K562 (cell line): Measurements from ENCODE around the gene PAF1. TPM values are rescaled to one million over a fixed set of nuclear protein-coding genes. Genes with fewer than 3 reads are reported as not detected.
A peak's percentile ranks its signal among the peaks of the same experiment; 100 is the strongest.

Experiments used
- AFF1 ChIP-seq, 2 experiments: fragments of 450-650 bp; IDR thresholded peaks; 2 replicates each; pipeline ENCODE4 v1.6.1; 2018; ENCODE audit warnings: mild to moderate bottlenecking in 2 of 2, low read depth in 1 of 2; ENCODE audit not compliant: partially characterized antibody in 2 of 2
- CAMTA2 ChIP-seq: fragments of 250-450 bp; sonication (Bioruptor Pico); conservative IDR thresholded peaks from 2 replicates; pipeline ENCODE4 v1.5.1; 2022
- CBX5 ChIP-seq: IDR thresholded peaks from 2 replicates; pipeline ENCODE4 v1.6.1; 2014; ENCODE audit warnings: low read depth, borderline replicate concordance
- DEAF1 ChIP-seq: fragments of 450-650 bp; formaldehyde crosslinking; IDR thresholded peaks from 2 replicates; pipeline ENCODE4 v1.4.0; 2020; ENCODE audit warnings: mild to moderate bottlenecking, moderate library complexity
- EWSR1 ChIP-seq: fragments of 450-650 bp; IDR thresholded peaks from 2 replicates; pipeline ENCODE4 v1.6.1; 2018; ENCODE audit warnings: borderline replicate concordance, mild to moderate bottlenecking, low read depth, moderate library complexity; ENCODE audit not compliant: partially characterized antibody
- IRF2 ChIP-seq: sonication (generic); formaldehyde crosslinking; IDR thresholded peaks from 2 replicates; pipeline ENCODE4 v1.8.1; 2022; ENCODE audit warnings: mild to moderate bottlenecking, missing genetic modification reagents
- POLR2G ChIP-seq: fragments of 200-400 bp; formaldehyde crosslinking; IDR thresholded peaks from 2 replicates; pipeline ENCODE4 v1.6.1; 2017; ENCODE audit warnings: low read depth, mild to moderate bottlenecking, antibody characterized with exemption, low read length, moderate library complexity
- RBBP5 ChIP-seq: fragments of 200-600 bp; sonication (generic); IDR thresholded peaks from 2 replicates; pipeline ENCODE4 v1.6.1; 2012; ENCODE audit warnings: borderline replicate concordance, mild to moderate bottlenecking, low read length, control low read depth, inconsistent platforms; ENCODE audit not compliant: insufficient read depth, poor library complexity, severe bottlenecking
- RBM17 ChIP-seq: fragments of 200-400 bp; formaldehyde crosslinking; IDR thresholded peaks from 2 replicates; pipeline ENCODE4 v1.6.1; 2017; ENCODE audit warnings: low read depth, mild to moderate bottlenecking, low read length, borderline replicate concordance
- ZC3H11A ChIP-seq: IDR thresholded peaks from 2 replicates; pipeline ENCODE4 v1.6.1; 2012; ENCODE audit warnings: low read depth, low read length, improper control_type of control experiment
- ZNF224 ChIP-seq: sonication (generic); formaldehyde crosslinking; IDR thresholded peaks from 2 replicates; pipeline ENCODE4 v1.8.0; 2022; ENCODE audit warnings: mild to moderate bottlenecking, missing genetic modification reagents
- polyA plus RNA-seq, 8 experiments: library from polyadenylated mRNA; depleted of rRNA in 4 of 8; stranded (reverse) in 5 of 8; unstranded in 3 of 8; fragments of >200 nt; fragmentation: Nextera tagmentation in 2 of 8; fragmentation: Illumina TruSeq in 1 of 8; extraction: Ambion mirVana in 2 of 8; extraction: Trizol in 1 of 8; gene quantifications; 2 replicates each; pipeline versions ENCODE4 v1.2.1 to v1.2.3, GENCODE V29; 2011 to 2014; ENCODE audit warnings: inconsistent platforms in 1 of 8, missing spikeins in 1 of 8
- total RNA-seq, 7 experiments: library from RNA; depleted of rRNA in 6 of 7; stranded (reverse); fragments of >200 nt in 6 of 7; fragmentation: Illumina TruSeq in 2 of 7; extraction: Trizol in 2 of 7; gene quantifications; 2 replicates each; pipeline versions ENCODE4 v1.2.1 to v1.2.3, GENCODE V29; 2011 to 2021; ENCODE audit warnings: low replicate concordance in 1 of 7
- TF ChIP-seq, protein P1 (sequence below): fragments of 450-650 bp; IDR thresholded peaks from 2 replicates; pipeline ENCODE4 v1.7.1; 2018; ENCODE audit warnings: mild to moderate bottlenecking, low read depth; ENCODE audit not compliant: partially characterized antibody
- TF ChIP-seq, protein P2 (sequence below): sonication (generic); formaldehyde crosslinking; IDR thresholded peaks from 2 replicates; pipeline ENCODE4 v1.8.1; 2022; ENCODE audit warnings: missing genetic modification reagents
- TF ChIP-seq, protein P3 (sequence below): IDR thresholded peaks from 2 replicates; pipeline ENCODE4 v1.6.1; 2014; ENCODE audit warnings: antibody characterized with exemption

The PAF1 gene
- total and polyA plus RNA-seq, 9 of the 15 experiments (the other 6 are each of a cell fraction or from before 2014, with no cell fraction given), result 1.5 to 45.0 (median 33.8) TPM

DNA sequence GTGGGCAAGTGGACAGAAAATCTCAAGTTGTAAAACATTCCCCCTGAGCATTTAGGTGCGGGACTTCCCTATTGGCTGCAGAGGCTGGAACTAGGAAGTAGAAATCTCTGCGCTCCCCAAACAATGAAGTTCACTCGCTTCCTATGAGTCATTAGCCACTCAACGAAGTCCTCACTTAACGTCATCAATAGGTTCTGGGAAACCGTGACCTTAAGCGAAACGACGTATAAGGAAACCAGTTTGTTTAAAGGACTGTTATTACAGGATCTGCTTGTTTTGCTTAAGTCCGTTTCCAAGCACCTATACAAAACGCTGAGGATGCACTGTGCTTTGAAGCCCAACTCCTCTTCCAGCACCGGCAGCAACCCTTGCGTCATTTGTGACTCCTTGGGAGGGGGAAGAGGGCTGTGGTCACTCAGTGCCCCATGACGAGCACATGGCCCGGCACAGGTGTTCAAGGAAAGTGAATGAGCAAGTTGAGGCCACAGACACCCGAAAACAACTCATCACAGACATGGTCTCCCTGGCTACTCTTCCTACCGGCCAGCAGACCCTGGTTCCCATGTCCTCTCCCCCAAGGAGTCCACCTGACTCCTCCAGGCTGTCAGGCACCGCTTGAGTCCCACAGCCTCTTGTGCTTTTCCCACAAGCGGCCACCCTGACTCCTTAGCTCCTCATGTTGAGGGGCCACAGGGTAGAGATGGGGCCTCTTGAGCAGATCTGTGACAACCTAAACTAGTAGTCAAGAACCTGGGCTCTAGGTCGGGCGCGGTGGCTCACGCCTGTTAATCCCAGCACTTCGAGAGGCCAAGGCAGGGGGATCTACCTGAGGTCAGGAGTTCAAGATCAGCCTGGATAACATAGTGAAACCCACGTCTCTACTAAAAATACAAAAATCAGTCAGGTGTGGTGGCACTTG, 40.0 kb upstream of the PAF1 start (continued):
- no peak for TF ChIP-seq DEAF1 (CRISPR knock-in tag)
- TF ChIP-seq AFF1 (IDR thresholded peaks at IDR 0.05; ENCODE audit: low read depth in 1 of 2, partially characterized antibody in 2 of 2), result peak in 1 of 2 experiments; percentile 33
- no peak for TF ChIP-seq ZNF224 (CRISPR knock-in tag)
- TF ChIP-seq POLR2G, result peak; percentile 69
- TF ChIP-seq IRF2 (CRISPR knock-in tag), result no peak
- TF ChIP-seq RBBP5, result peak; percentile 54
- no peak for TF ChIP-seq CAMTA2 (CRISPR knock-in tag)
- TF ChIP-seq ZC3H11A, result no peak
- TF ChIP-seq RBM17, result no peak
- no peak for TF ChIP-seq CBX5
- TF ChIP-seq, protein P1, sequence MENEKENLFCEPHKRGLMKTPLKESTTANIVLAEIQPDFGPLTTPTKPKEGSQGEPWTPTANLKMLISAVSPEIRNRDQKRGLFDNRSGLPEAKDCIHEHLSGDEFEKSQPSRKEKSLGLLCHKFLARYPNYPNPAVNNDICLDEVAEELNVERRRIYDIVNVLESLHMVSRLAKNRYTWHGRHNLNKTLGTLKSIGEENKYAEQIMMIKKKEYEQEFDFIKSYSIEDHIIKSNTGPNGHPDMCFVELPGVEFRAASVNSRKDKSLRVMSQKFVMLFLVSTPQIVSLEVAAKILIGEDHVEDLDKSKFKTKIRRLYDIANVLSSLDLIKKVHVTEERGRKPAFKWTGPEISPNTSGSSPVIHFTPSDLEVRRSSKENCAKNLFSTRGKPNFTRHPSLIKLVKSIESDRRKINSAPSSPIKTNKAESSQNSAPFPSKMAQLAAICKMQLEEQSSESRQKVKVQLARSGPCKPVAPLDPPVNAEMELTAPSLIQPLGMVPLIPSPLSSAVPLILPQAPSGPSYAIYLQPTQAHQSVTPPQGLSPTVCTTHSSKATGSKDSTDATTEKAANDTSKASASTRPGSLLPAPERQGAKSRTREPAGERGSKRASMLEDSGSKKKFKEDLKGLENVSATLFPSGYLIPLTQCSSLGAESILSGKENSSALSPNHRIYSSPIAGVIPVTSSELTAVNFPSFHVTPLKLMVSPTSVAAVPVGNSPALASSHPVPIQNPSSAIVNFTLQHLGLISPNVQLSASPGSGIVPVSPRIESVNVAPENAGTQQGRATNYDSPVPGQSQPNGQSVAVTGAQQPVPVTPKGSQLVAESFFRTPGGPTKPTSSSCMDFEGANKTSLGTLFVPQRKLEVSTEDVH, result peak; percentile 59
- TF ChIP-seq, protein P2, sequence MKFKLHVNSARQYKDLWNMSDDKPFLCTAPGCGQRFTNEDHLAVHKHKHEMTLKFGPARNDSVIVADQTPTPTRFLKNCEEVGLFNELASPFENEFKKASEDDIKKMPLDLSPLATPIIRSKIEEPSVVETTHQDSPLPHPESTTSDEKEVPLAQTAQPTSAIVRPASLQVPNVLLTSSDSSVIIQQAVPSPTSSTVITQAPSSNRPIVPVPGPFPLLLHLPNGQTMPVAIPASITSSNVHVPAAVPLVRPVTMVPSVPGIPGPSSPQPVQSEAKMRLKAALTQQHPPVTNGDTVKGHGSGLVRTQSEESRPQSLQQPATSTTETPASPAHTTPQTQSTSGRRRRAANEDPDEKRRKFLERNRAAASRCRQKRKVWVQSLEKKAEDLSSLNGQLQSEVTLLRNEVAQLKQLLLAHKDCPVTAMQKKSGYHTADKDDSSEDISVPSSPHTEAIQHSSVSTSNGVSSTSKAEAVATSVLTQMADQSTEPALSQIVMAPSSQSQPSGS, result no peak
- no peak for TF ChIP-seq EWSR1
- TF ChIP-seq, protein P3, sequence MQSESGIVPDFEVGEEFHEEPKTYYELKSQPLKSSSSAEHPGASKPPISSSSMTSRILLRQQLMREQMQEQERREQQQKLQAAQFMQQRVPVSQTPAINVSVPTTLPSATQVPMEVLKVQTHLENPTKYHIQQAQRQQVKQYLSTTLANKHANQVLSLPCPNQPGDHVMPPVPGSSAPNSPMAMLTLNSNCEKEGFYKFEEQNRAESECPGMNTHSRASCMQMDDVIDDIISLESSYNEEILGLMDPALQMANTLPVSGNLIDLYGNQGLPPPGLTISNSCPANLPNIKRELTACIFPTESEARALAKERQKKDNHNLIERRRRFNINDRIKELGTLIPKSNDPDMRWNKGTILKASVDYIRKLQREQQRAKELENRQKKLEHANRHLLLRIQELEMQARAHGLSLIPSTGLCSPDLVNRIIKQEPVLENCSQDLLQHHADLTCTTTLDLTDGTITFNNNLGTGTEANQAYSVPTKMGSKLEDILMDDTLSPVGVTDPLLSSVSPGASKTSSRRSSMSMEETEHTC, result peak; percentile 85
